Endothelial cell of umbilical vein (primary cell): ENCODE data around the gene FAM3B. TPM values are rescaled to one million over a fixed set of nuclear protein-coding genes. Genes with fewer than 3 reads are reported as not detected.

ENCODE experiments used
- BruUV-seq: library from RNA; stranded (reverse); fragments of 400-500 nt; replicated peaks from 2 replicates; lab custom pipeline; 2021; lab: Mats Ljungman, UMichigan
- CTCF ChIA-PET: fragments of 300-600, 350-600 bp; sonication (Branson Sonifier 250); formaldehyde crosslinking; loops from one replicate; lab custom pipeline; 2021; ENCODE audit warnings: antibody characterized with exemption, inconsistent platforms; lab: Charles Lee
- POLR2A ChIA-PET: fragments of 300-600, 350-600 bp; sonication (Branson Sonifier 250); formaldehyde crosslinking; loops from one replicate; lab custom pipeline; 2021; ENCODE audit warnings: antibody characterized with exemption, inconsistent platforms; lab: Charles Lee
- DNase-seq: peaks from one replicate; pipeline ENCODE4 v3.0.0-alpha.2; 2011; ENCODE audit warnings: low read depth, low spot score
- FAIRE-seq: peaks from 2 replicates; lab custom pipeline; 2011; peaks lifted over from hg19 to GRCh38; lab: Jason Lieb, UNC
- H2AFZ ChIP-seq: 2 replicates; pipeline ENCODE4 v1.6.0; 2012; ENCODE audit warnings: low read depth, low read length, control low read depth, inconsistent platforms
- H3K27ac ChIP-seq: 2 replicates; pipeline ENCODE4 v1.5.1; 2011; ENCODE audit warnings: low read depth, mild to moderate bottlenecking, control low read depth, low read length, moderate library complexity; ENCODE audit not compliant: insufficient read depth
- H3K27me3 ChIP-seq, 2 experiments: 2 replicates each; pipeline versions ENCODE4 v1.6.0 to v1.6.1; 2011; ENCODE audit warnings: low read length in 2 of 2, mixed read lengths in 1 of 2; ENCODE audit not compliant: control insufficient read depth in 2 of 2, insufficient read depth in 2 of 2
- H3K36me3 ChIP-seq, 2 experiments: 2 replicates in 1 of 2; 3 replicates in 1 of 2; pipeline ENCODE4 v1.5.1; 2011; ENCODE audit warnings: low read length in 2 of 2, mild to moderate bottlenecking in 1 of 2, moderate library complexity in 1 of 2; ENCODE audit not compliant: control insufficient read depth in 2 of 2, insufficient read depth in 2 of 2; ENCODE audit errors: extremely low read depth in 1 of 2
- H3K4me1 ChIP-seq: 3 replicates; pipeline ENCODE4 v1.5.1; 2011; ENCODE audit warnings: mild to moderate bottlenecking, low read length; ENCODE audit not compliant: control insufficient read depth, insufficient read depth; ENCODE audit errors: extremely low read depth
- H3K4me2 ChIP-seq: 2 replicates; pipeline ENCODE4 v1.6.1; 2011; ENCODE audit warnings: low read length, control low read depth, mixed read lengths; ENCODE audit not compliant: insufficient read depth
- H3K4me3 ChIP-seq, 3 experiments: fragments of 200-600 bp in 1 of 3; sonication (generic), shearing (Covaris generic) in 1 of 3; replicated peaks in 1 of 3; 2 replicates each; pipeline ENCODE4 v1.5.1; 2011 to 2016; ENCODE audit warnings: control low read depth in 3 of 3, low read length in 3 of 3, mild to moderate bottlenecking in 2 of 3, inconsistent platforms in 1 of 3, low read depth in 1 of 3, moderate library complexity in 1 of 3; ENCODE audit not compliant: insufficient read depth in 1 of 3
- H3K79me2 ChIP-seq: 2 replicates; pipeline ENCODE4 v1.6.0; 2012; ENCODE audit warnings: low read length, inconsistent platforms; ENCODE audit not compliant: control insufficient read depth, insufficient read depth
- H3K9ac ChIP-seq: replicated peaks from 2 replicates; pipeline ENCODE3; 2011; ENCODE audit warnings: low read length, control low read depth; ENCODE audit not compliant: insufficient read depth; ENCODE audit errors: extremely low read depth
- H3K9me1 ChIP-seq: replicated peaks from 3 replicates; pipeline ENCODE4 v1.6.0; 2011; ENCODE audit warnings: mild to moderate bottlenecking, low read length; ENCODE audit not compliant: control insufficient read depth, insufficient read depth; ENCODE audit errors: extremely low read depth
- H3K9me3 ChIP-seq: replicated peaks from 2 replicates; pipeline ENCODE4 v1.5.1; 2012; ENCODE audit warnings: low read length, inconsistent platforms; ENCODE audit not compliant: control insufficient read depth, insufficient read depth
- H4K20me1 ChIP-seq: replicated peaks from 2 replicates; pipeline ENCODE3; 2011; ENCODE audit warnings: mild to moderate bottlenecking, low read length; ENCODE audit not compliant: control insufficient read depth, insufficient read depth; ENCODE audit errors: extremely low read depth
- EZH2 ChIP-seq: IDR thresholded peaks from 2 replicates; pipeline ENCODE4 v1.6.1; 2012; ENCODE audit warnings: borderline replicate concordance, low read depth, mild to moderate bottlenecking, moderate library complexity, low read length, inconsistent platforms; ENCODE audit not compliant: severe bottlenecking
- FOS ChIP-seq: IDR thresholded peaks from 2 replicates; pipeline ENCODE4 v1.6.1; 2011; ENCODE audit warnings: mild to moderate bottlenecking, low read length, moderate library complexity, borderline replicate concordance; ENCODE audit not compliant: insufficient read depth
- GATA2 ChIP-seq: IDR thresholded peaks from 2 replicates; pipeline ENCODE4 v1.7.0; 2011; ENCODE audit warnings: low read depth, mild to moderate bottlenecking, moderate library complexity, mixed read lengths, low read length; ENCODE audit not compliant: insufficient read length, insufficient read depth
- JUN ChIP-seq: IDR thresholded peaks from 2 replicates; pipeline ENCODE4 v1.6.1; 2011; ENCODE audit warnings: borderline replicate concordance, low read depth; ENCODE audit not compliant: insufficient read length, insufficient read depth
- MYC ChIP-seq: IDR thresholded peaks from one replicate; pipeline ENCODE4 v1.6.1; 2011; ENCODE audit warnings: mild to moderate bottlenecking, low read depth, low read length
- POLR2A ChIP-seq: IDR thresholded peaks from 2 replicates; pipeline ENCODE4 v1.6.1; 2012; ENCODE audit warnings: low read depth, mild to moderate bottlenecking, control low read depth, low read length
- POLR2AphosphoS5 ChIP-seq: IDR thresholded peaks from 2 replicates; pipeline ENCODE4 v1.6.1; 2012; ENCODE audit warnings: low read depth, mild to moderate bottlenecking, control low read depth, low read length, moderate library complexity; ENCODE audit not compliant: insufficient read depth
- dilution Hi-C: fragments of 300-500 bp; cut with MboI; formaldehyde crosslinking; loops from one replicate; pipeline ENCODE4 v1.15.0; 2019; ENCODE audit warnings: low sequenced_read_pairs; ENCODE audit not compliant: extremely low pct_ligation_motif_present
- intact Hi-C: fragments of 100-400 bp; cut with micrococcal nuclease; formaldehyde crosslinking; loops from one replicate; pipeline ENCODE4 v1.10.0; 2022
- polyA plus RNA-seq, 4 experiments: library from polyadenylated mRNA; depleted of rRNA in 3 of 4; stranded (reverse) in 3 of 4; unstranded in 1 of 4; fragments of >200 nt; gene quantifications; 2 replicates each; pipeline versions ENCODE4 v1.2.1 to v1.2.3, GENCODE V29; 2011 to 2012; ENCODE audit warnings: missing spikeins in 1 of 4
- total RNA-seq: library from RNA; stranded (reverse); gene quantifications from 2 replicates; pipeline ENCODE4 v1.2.3, GENCODE V29; 2021
- TF ChIP-seq, protein P1 (sequence below): IDR thresholded peaks from 2 replicates; pipeline ENCODE4 v1.6.1; 2011; ENCODE audit not compliant: insufficient read depth, insufficient read length
- TF ChIP-seq, protein P2 (sequence below), 2 donors: IDR thresholded peaks; 1 replicate in 1 of 2; 2 replicates in 1 of 2; pipeline ENCODE4 v1.5.1; 2011; ENCODE audit warnings: low read length in 2 of 2, mild to moderate bottlenecking in 2 of 2, moderate library complexity in 2 of 2, control low read depth in 1 of 2, inconsistent platforms in 1 of 2, low read depth in 1 of 2; ENCODE audit not compliant: insufficient read depth in 1 of 2; ENCODE audit errors: extremely low read depth in 1 of 2

Gene FAM3B
- total and polyA plus RNA-seq, 2 donors (not counting 3 experiments of a cell fraction or from before 2014, with no cell fraction given): not detected

DNA sequence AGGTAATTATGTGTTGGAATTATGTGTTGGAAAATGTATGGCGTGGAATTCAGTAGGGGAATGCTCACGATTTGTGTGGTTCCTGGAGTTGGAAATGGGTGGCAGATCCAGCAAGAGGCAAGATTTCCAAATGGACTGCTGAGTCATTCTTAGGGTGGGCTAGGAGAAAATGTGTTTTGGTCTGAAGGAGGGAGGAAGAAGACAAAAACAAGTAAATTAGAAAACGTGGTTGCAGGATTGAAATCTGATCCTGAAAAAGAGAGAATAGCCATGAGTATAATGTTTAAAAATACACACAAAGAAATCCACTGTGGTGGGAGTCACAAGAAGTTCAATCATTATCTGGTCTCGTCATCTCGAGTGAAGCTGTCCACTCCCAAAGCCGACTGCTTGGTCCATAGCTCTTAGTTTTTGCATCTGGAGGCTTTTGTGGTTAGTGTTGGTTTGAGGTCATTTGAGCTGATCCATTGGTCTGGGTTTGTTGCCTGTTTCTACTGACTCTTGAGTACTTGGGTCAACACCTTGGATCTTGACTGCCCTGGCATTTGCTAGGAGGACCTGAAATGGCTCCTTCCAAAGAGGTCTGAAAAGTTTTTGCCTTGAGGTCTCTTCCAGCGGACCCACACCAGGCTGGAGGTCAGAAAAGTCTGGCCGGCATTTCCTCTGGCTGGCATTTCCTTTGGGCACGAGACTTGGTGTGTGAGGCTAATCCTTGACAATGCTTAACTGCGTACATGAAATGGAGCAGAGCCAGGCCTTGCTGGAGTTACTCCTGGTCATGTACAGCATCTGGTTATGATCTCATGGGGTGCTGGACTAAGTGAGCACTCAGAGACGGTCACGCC is 54.5 kb downstream of the FAM3B start:
- no peaks in the 10 kb centered on the region for H3K79me2 ChIP-seq
- CTCF ChIA-PET: interaction anchor here (1.2 kb wide), 1 partner anchor 47 kb away, joined by 3 read pairs; no protein-coding TSS in a partner anchor
- DNase-seq (no peak), FAIRE-seq (no peak)
- H3K9me3 ChIP-seq: no peaks in the 10 kb centered on the region
- TF ChIP-seq, protein P1, sequence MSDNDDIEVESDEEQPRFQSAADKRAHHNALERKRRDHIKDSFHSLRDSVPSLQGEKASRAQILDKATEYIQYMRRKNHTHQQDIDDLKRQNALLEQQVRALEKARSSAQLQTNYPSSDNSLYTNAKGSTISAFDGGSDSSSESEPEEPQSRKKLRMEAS: no peak
- TF ChIP-seq POLR2AphosphoS5 (no peak), GATA2 (no peak), EZH2 (no peak), FOS (no peak), MYC (no peak), JUN (no peak), POLR2A (no peak)
- TF ChIP-seq, protein P2, sequence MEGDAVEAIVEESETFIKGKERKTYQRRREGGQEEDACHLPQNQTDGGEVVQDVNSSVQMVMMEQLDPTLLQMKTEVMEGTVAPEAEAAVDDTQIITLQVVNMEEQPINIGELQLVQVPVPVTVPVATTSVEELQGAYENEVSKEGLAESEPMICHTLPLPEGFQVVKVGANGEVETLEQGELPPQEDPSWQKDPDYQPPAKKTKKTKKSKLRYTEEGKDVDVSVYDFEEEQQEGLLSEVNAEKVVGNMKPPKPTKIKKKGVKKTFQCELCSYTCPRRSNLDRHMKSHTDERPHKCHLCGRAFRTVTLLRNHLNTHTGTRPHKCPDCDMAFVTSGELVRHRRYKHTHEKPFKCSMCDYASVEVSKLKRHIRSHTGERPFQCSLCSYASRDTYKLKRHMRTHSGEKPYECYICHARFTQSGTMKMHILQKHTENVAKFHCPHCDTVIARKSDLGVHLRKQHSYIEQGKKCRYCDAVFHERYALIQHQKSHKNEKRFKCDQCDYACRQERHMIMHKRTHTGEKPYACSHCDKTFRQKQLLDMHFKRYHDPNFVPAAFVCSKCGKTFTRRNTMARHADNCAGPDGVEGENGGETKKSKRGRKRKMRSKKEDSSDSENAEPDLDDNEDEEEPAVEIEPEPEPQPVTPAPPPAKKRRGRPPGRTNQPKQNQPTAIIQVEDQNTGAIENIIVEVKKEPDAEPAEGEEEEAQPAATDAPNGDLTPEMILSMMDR (IDR thresholded peaks at IDR 0.05; ENCODE audit: extremely low read depth in 1 of 2, insufficient read depth in 1 of 2, low read depth in 1 of 2, low read length in 2 of 2): no peak
- no peak overlapping the region for H3K4me2 ChIP-seq
- no peaks in the 10 kb centered on the region for H3K36me3 ChIP-seq
- no peak overlapping the region for H3K4me3 ChIP-seq
- BruUV-seq: no TSS peak
- no peak overlapping the region for H3K9ac ChIP-seq
- POLR2A ChIA-PET: no interaction called here
- H3K27ac ChIP-seq: no peak overlapping the region
- no peaks in the 10 kb centered on the region for H3K27me3 ChIP-seq
- no peaks in the 10 kb centered on the region for H3K9me1 ChIP-seq
- H2AFZ ChIP-seq: no peak overlapping the region
- no peaks in the 10 kb centered on the region for H3K4me1 ChIP-seq
- intact Hi-C loops: no loop called here
- dilution Hi-C loops: no loop called here
- no peaks in the 10 kb centered on the region for H4K20me1 ChIP-seq
